B cell (primary cell): ENCODE results near the gene TJP2. TPM values are rescaled to one million over a fixed set of nuclear protein-coding genes. Genes with fewer than 3 reads are reported as not detected.

ENCODE experiments used
- ATAC-seq: fragments of 200-7000 bp; cut with Tn5 transposase; one replicate; pipeline ENCODE4 v1.10.0; 2021; ENCODE audit warnings: low read depth, mild to moderate bottlenecking, moderate number of reproducible peaks, moderate library complexity
- CTCF ChIA-PET: fragments of 350-600 bp; sonication (Branson Sonifier 250); formaldehyde crosslinking; loops from one replicate; lab custom pipeline; 2021; ENCODE audit warnings: antibody characterized with exemption, inconsistent platforms; lab: Charles Lee
- POLR2A ChIA-PET: fragments of 350-600 bp; sonication (Branson Sonifier 250); formaldehyde crosslinking; loops from one replicate; lab custom pipeline; 2021; ENCODE audit warnings: antibody characterized with exemption; lab: Charles Lee
- DNase-seq: peaks from one replicate; pipeline ENCODE4 v3.0.0; 2013
- H2AFZ ChIP-seq: 2 replicates; pipeline ENCODE4 v1.6.1; 2012; ENCODE audit warnings: mild to moderate bottlenecking, low read depth, low read length; ENCODE audit not compliant: insufficient read depth, poor library complexity, severe bottlenecking
- H3K27ac ChIP-seq, 2 donors: 1 replicate in 1 of 2; 2 replicates in 1 of 2; pipeline ENCODE4 v1.5.1; 2012 to 2013; ENCODE audit warnings: low read length in 2 of 2, mild to moderate bottlenecking in 2 of 2, moderate library complexity in 1 of 2
- H3K27me3 ChIP-seq, 4 experiments: fragments of 200-600 bp in 1 of 4; sonication (generic) in 1 of 4; replicated peaks in 1 of 4; 1 replicate in 2 of 4; 2 replicates in 2 of 4; pipeline versions ENCODE4 v1.6.1 to v1.7.0; 2013 to 2016; ENCODE audit warnings: low read length in 3 of 4, mild to moderate bottlenecking in 2 of 4, mixed read lengths in 1 of 4, moderate library complexity in 1 of 4; ENCODE audit not compliant: insufficient read depth in 4 of 4, control insufficient read depth in 3 of 4; ENCODE audit errors: control extremely low read depth in 1 of 4
- H3K36me3 ChIP-seq, 2 experiments: replicated peaks in 1 of 2; 1 replicate in 1 of 2; 2 replicates in 1 of 2; pipeline versions ENCODE4 v1.6.1 to v1.7.1; 2013; ENCODE audit warnings: low read length in 1 of 2; ENCODE audit not compliant: insufficient read depth in 2 of 2, control insufficient read depth in 1 of 2; ENCODE audit errors: control extremely low read depth in 1 of 2, extremely low read depth in 1 of 2
- H3K4me1 ChIP-seq, 2 donors: fragments of 200-600 bp in 1 of 2; sonication (generic) in 1 of 2; 1 replicate in 1 of 2; 2 replicates in 1 of 2; pipeline versions ENCODE4 v1.5.1 to v1.6.1; 2013 to 2017; ENCODE audit warnings: low read length in 2 of 2; ENCODE audit not compliant: control insufficient read depth in 2 of 2, insufficient read depth in 2 of 2
- H3K4me2 ChIP-seq: replicated peaks from 2 replicates; pipeline ENCODE3; 2012; ENCODE audit warnings: mild to moderate bottlenecking, low read depth, low read length; ENCODE audit not compliant: poor library complexity, severe bottlenecking
- H3K4me3 ChIP-seq, 5 experiments: fragments of 200-600 bp in 1 of 5; sonication (generic) in 1 of 5; 1 replicate in 3 of 5; 2 replicates in 2 of 5; pipeline versions ENCODE4 v1.5.1 to v1.7.0; 2011 to 2016; ENCODE audit warnings: low read length in 4 of 5, mild to moderate bottlenecking in 4 of 5, low read depth in 2 of 5, control low read depth in 1 of 5, moderate library complexity in 1 of 5; ENCODE audit not compliant: insufficient read depth in 1 of 5; ENCODE audit errors: control extremely low read depth in 1 of 5, extremely low read depth in 1 of 5
- H3K79me2 ChIP-seq: fragments of 200-600 bp; sonication (generic); one replicate; pipeline ENCODE4 v1.6.0; 2016; ENCODE audit warnings: low read length; ENCODE audit not compliant: control insufficient read depth, insufficient read depth
- H3K9ac ChIP-seq: fragments of 200-600 bp; sonication (generic); 2 replicates; pipeline ENCODE4 v1.6.1; 2017; ENCODE audit warnings: mild to moderate bottlenecking, low read length, moderate library complexity
- H3K9me3 ChIP-seq, 3 donors: one replicate each; pipeline versions ENCODE4 v1.6.1 to v1.7.1; 2013; ENCODE audit warnings: low read length in 2 of 3; ENCODE audit not compliant: control insufficient read depth in 2 of 3, insufficient read depth in 1 of 3; ENCODE audit errors: control extremely low read depth in 1 of 3
- H4K20me1 ChIP-seq: 2 replicates; pipeline ENCODE4 v1.6.0; 2012; ENCODE audit warnings: mild to moderate bottlenecking, low read length; ENCODE audit not compliant: insufficient read depth, control insufficient read depth, poor library complexity, severe bottlenecking
- H3K27ac Mint-ChIP-seq: one replicate; pipeline ENCODE4 v1.8.0; 2021; ENCODE audit warnings: mixed read lengths
- H3K27me3 Mint-ChIP-seq: one replicate; pipeline ENCODE4 v1.8.0; 2021; ENCODE audit warnings: mixed read lengths
- H3K4me1 Mint-ChIP-seq: one replicate; pipeline ENCODE4 v1.8.0; 2021; ENCODE audit warnings: mixed read lengths
- H3K4me3 Mint-ChIP-seq: one replicate; pipeline ENCODE4 v1.8.0; 2021; ENCODE audit warnings: mixed read lengths
- H3K9me3 Mint-ChIP-seq: one replicate; pipeline ENCODE4 v1.8.0; 2022; ENCODE audit warnings: mixed read lengths; ENCODE audit not compliant: insufficient read depth
- EZH2 ChIP-seq: IDR thresholded peaks from 2 replicates; pipeline ENCODE4 v1.6.1; 2012; ENCODE audit warnings: borderline replicate concordance, low read depth, mild to moderate bottlenecking, moderate library complexity, low read length; ENCODE audit not compliant: insufficient read depth, poor library complexity, severe bottlenecking
- WGBS: methylation state at CpG from one replicate; pipeline ENCODE4 v1.1.5; 2013; ENCODE audit warnings: missing lambda C conversion rate; ENCODE audit not compliant: insufficient coverage; 5-methylcytosine and 5-hydroxymethylcytosine counted together
- intact Hi-C: fragments of 100-400 bp; cut with micrococcal nuclease; formaldehyde crosslinking; loops from one replicate; pipeline ENCODE4 v1.10.0; 2022
- polyA plus RNA-seq: library from polyadenylated mRNA; depleted of rRNA; stranded (reverse); fragments of >200 nt; gene quantifications from 2 replicates; pipeline ENCODE4 v1.2.3, GENCODE V29; 2012
- total RNA-seq, 2 donors: library from RNA; stranded (reverse); fragments of 120-200 nt in 1 of 2; gene quantifications; 1 replicate in 1 of 2; 2 replicates in 1 of 2; pipeline versions ENCODE4 v1.2.3 to v1.2.4, GENCODE V29; 2013 to 2022
- TF ChIP-seq, protein P1 (sequence below): fragments of 200-600 bp; IDR thresholded peaks from one replicate; pipeline ENCODE4 v1.8.0; 2022; ENCODE audit warnings: antibody characterized with exemption, mild to moderate bottlenecking

The TJP2 gene
- total and polyA plus RNA-seq, 2 donors (not counting 1 experiment from before 2014, with no cell fraction given), result 1.2 to 2.3 TPM

DNA sequence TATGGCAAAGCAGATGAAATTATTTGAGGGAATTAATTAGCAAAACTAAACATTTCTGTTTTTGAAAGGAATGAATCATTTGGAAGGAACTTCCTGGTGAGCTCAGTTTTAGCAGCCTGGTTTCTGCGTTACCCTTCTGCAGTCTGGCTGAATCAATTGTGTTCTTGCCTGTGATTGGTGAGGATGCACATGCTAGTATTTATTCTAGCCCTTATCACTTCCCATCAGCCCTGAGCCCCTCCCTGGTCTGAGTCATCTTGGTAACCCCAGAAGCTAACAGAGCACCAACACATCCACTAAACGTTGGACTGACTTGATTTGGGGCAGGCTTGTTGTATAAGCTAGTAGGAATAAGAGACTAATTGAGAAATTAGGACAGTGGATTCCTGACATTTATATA is 6.6 kb downstream of the TJP2 start:
- Mint-ChIP-seq H3K4me1 (peaks cover 8% of the 10 kb centered on the region), H3K4me3 (no peak overlapping the region), H3K27me3 (peaks cover 5% of the 10 kb centered on the region), H3K9me3 (no peaks in the 10 kb centered on the region), H3K27ac (no peak overlapping the region)
- Histone ChIP-seq H3K9ac (no peak overlapping the region), H3K4me2 (no peak overlapping the region), H3K9me3 (no peaks in the 10 kb centered on the region), H3K4me3 (no peak overlapping the region), H2AFZ (no peak overlapping the region), H3K79me2 (no peaks in the 10 kb centered on the region), H3K4me1 (peaks cover under 1% of the 10 kb centered on the region in 2 donors), H3K27ac (no peak overlapping the region), H3K27me3 (peaks cover 0 to 6% (median 2%) of the 10 kb centered on the region in 4 experiments), H4K20me1 (no peaks in the 10 kb centered on the region), H3K36me3 (no peaks in the 10 kb centered on the region)
- no peak for ATAC-seq
- POLR2A ChIA-PET, result no interaction called here
- TF ChIP-seq, protein P1, sequence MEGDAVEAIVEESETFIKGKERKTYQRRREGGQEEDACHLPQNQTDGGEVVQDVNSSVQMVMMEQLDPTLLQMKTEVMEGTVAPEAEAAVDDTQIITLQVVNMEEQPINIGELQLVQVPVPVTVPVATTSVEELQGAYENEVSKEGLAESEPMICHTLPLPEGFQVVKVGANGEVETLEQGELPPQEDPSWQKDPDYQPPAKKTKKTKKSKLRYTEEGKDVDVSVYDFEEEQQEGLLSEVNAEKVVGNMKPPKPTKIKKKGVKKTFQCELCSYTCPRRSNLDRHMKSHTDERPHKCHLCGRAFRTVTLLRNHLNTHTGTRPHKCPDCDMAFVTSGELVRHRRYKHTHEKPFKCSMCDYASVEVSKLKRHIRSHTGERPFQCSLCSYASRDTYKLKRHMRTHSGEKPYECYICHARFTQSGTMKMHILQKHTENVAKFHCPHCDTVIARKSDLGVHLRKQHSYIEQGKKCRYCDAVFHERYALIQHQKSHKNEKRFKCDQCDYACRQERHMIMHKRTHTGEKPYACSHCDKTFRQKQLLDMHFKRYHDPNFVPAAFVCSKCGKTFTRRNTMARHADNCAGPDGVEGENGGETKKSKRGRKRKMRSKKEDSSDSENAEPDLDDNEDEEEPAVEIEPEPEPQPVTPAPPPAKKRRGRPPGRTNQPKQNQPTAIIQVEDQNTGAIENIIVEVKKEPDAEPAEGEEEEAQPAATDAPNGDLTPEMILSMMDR, result no peak
- no peak for TF ChIP-seq EZH2
- WGBS, result no CpG with 5 or more reads among the region's 2 CpGs
- DNase-seq, result no peak
- intact Hi-C loops, result no loop called here
- CTCF ChIA-PET, result interaction anchor here (0.6 to 1.0 kb wide), 3 partner anchors 30 to 127 kb away, joined by 3 to 6 read pairs (median 4); no protein-coding TSS in a partner anchor

- POLR2A ChIA-PET, result no interaction called here
- Histone ChIP-seq H3K79me2 (no peaks in the 10 kb centered on the region), H3K4me2 (no peak overlapping the region), H4K20me1 (no peaks in the 10 kb centered on the region), H3K9ac (no peak overlapping the region), H3K27me3 (peaks cover 0 to 3% (median 0%) of the 10 kb centered on the region in 4 experiments), H3K4me1 (no peaks in the 10 kb centered on the region), H3K4me3 (no peak overlapping the region), H2AFZ (no peak overlapping the region), H3K27ac (no peak overlapping the region), H3K9me3 (no peaks in the 10 kb centered on the region), H3K36me3 (no peaks in the 10 kb centered on the region)
- 44% methylated on average over 3 of the region's 4 CpGs for WGBS
- no peak for ATAC-seq
- intact Hi-C loops, result no loop called here
- CTCF ChIA-PET, result interaction anchor here (0.6 to 1.6 kb wide), 4 partner anchors 10 to 178 kb away, joined by 3 to 5 read pairs (median 4); no protein-coding TSS in a partner anchor
- no peak for TF ChIP-seq EZH2
- TF ChIP-seq, protein P1, result no peak
- H3K4me1 Mint-ChIP-seq, result no peaks in the 10 kb centered on the region
- no peak for DNase-seq
- H3K4me3 Mint-ChIP-seq, result no peak overlapping the region
- H3K27me3 Mint-ChIP-seq, result no peaks in the 10 kb centered on the region
- no peaks in the 10 kb centered on the region for H3K9me3 Mint-ChIP-seq
- no peak overlapping the region for H3K27ac Mint-ChIP-seq
Observed at GRCh38 chr9:69181908-69182353, 7.9 kb downstream of the TJP2 start.
